ENCODE measurements around the gene CEP20.
A peak's percentile ranks its signal among the peaks of the same experiment; 100 is the strongest.

CEP20 gene

DNA sequence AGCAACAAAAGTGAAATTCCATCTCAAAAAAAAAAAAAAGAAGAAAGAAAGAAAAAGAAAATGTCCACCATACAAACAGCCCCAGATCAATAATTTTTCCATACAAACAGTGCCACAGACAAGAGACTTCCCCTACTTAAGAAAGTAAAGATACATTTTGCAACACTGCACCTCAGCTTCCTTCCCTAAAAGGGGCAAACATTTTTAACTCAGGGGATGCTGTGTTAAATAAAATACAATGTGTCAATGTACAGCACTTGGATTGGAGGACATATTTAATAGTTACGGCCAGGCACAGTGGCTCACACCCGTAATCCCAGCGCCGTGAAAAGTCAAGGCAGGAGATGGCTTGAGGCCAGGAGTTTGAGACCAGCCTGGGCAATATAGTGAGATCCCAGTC is 53.9 kb downstream of the CEP20 start:
- DNase-seq = no peak

DNA sequence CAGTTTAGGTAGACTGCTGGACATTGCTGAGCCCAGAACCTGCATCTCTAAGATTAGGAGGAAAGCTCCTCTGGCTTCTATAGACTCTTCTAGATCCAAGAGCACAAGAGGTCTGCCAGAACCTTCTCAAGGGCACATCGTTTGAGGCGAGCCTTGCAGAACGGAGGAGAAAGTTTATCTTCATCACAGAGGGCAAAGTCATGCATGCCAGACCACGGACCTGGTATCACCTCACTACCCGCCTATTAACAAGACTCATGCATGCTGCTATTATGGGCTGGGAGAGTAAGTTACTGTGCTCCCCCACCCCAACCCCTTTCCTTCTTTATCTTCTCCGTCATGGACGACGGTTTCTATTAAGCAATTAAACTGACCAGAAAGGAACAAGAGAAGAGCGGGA is 54.9 kb downstream of the CEP20 start:
- no peak for DNase-seq

GRCh38 chr16:15832241-15832640 is 56.2 kb downstream of the CEP20 start:
- DNase-seq = no peak

- no peak for DNase-seq
These were observed 57.5 kb downstream of the CEP20 start for GRCh38 chr16:15830832-15831451.

GRCh38 chr16:15829460-15829859 is 58.9 kb downstream of the CEP20 start:
- DNase-seq = peak in 1 of 56 donors; percentile 5

DNA sequence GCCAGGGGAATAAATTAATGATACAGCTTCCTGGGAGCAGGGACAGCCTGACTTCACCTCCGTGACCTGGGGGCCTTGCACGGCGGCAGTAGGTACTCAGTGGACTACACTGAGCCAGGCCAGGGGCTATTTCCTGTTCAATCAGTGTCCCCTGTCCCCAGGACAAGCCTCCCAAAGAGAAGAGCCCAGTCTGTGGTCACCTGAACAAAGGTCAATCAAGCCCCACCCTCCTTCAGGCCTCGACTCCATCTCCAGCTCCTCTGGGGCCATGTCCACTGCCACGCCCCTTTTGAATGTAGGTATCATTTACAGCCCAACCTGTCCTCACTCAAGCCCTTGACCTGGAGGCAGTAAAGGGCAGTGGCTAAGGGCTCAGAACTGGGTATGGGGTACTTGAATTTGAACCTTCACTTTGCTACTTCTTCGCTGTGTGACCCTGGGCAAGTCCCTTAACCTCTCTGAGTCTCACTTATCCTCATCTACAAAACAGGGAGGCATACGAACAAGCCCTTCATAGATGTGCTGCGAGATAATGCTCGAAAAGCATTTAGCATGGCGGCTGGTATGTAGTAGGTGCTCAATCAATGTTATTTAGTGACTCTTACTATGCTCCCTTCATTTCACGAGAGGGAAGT is 60.6 kb downstream of the CEP20 start:
- no peak for DNase-seq

DNA sequence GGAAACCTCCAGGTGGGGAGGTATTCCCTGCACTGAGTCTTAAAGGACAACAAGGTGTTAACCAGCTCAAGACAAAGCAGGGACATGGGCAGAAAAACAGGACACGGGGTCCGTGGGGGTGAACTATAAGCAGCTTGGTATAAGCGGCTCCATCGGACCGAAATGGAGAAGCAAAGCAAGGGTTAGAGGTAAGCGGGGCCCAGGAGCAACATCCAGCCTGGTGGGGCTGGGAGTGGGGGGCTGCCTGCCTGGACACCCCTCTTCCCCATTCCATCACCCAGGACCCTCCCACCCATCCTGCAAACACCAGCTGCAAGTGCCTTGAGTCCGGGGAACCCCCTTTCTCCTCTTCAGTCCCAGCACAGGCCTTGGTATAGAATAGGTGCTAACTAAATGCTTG is 61.1 kb downstream of the CEP20 start:
- DNase-seq = no peak

GRCh38 chr16:15825750-15826305 is 62.6 kb downstream of the CEP20 start:
- DNase-seq = no peak

DNA sequence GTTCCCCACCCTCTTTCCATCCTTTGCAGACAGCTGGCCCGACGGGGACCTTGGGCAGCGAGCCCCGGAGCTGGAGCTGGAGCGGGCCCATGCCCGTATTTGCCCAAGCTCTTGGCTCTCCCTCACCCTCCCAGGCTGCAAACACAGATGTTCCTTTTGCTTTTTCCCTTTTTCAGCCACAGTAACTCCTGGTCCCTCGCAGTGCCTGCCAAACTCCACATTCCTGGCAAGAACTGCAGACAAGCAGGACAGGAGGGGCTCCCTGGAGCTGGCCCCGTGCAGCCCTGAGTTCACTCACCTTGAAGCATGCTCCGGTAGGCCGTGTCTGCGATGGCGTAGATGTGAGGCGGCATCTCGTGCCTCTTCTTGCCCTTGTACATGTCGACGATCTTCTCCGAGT is 65.4 kb downstream of the CEP20 start:
- DNase-seq = peak in 6 of 56 donors; percentile 4 to 20 (median 8)

DNA sequence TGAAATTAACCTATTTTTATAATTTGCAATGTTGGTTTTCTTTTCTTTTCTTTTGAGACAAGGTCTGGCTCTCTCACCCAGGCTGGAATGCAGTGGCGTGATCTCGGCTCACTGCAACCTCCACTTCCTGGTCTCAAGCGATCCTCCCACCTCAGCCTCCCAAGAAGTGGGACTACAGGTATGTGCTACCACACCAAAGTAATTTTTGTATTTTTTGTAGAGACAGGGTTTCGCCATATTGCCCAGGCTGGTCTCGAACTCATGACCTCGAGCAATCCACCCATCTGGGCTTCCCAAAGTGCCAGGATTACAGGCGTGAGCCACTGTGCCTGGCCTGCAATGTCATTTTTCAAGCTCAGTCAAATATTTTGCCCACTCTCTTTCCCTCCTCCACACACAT is 67.6 kb downstream of the CEP20 start:
- no peak for DNase-seq

GRCh38 chr16:15819046-15819445 is 69.4 kb downstream of the CEP20 start:
- no peak for DNase-seq

DNA sequence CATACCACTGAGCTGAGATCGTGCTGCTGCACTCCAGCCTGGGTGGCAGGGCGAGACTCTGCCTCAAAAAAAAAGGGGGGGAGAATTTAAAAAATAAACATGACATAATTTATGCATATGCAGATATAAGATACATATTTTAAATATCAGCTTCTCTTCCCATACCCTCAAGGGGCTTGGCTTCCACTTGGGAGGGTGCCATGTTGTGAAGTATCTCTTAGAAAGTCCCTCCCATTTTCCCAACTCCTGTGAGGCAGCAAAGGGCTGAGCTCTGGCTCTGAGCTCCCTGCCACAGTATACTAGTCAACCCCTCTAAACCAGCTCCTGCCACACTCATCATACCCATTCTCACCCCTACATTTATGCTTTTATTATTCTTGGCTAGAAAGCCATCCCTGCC is 71.0 kb downstream of the CEP20 start:
- DNase-seq = no peak

DNA sequence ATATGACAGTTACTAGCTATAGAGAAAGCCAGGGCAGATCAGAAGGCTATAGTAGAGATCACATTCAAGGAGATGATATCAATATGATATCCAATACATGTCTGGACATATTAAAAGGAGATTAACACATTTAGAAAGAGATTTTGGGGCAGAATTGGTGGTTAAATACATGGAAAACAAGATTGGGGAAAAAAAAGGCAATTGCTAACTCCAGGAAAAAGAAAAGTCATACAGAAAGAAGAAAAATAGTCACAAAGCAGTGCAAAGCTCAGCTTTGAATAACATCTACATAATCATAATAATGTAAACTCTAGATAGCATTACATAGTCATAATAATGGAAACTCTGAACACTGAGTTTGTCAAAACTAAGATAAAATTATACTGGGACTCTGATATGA is 72.2 kb downstream of the CEP20 start:
- no peak for DNase-seq

Measured in nucleus accumbens (tissue), 56 donors.